Neural cell (in vitro differentiated cells): ENCODE results near the gene PTPRC.

Experiments used
- CTCF ChIP-seq: fragments of 450-650 bp; IDR thresholded peaks from 2 replicates; pipeline ENCODE4 v1.5.1; 2014; ENCODE audit warnings: antibody characterized with exemption, mild to moderate bottlenecking, moderate library complexity; ENCODE audit not compliant: poor library complexity, severe bottlenecking
- MXI1 ChIP-seq: fragments of 450-650 bp; conservative IDR thresholded peaks from 2 replicates; pipeline ENCODE4 v1.6.1; 2014; ENCODE audit warnings: antibody characterized with exemption, mild to moderate bottlenecking; ENCODE audit not compliant: poor library complexity, severe bottlenecking
- RAD21 ChIP-seq: fragments of 450-650 bp; conservative IDR thresholded peaks from 2 replicates; pipeline ENCODE4 v1.6.1; 2014; ENCODE audit warnings: antibody characterized with exemption, mild to moderate bottlenecking, moderate library complexity

GRCh38 chr1:198667186-198667585, 28.3 kb downstream of the PTPRC start:
- no peak for TF ChIP-seq CTCF
- TF ChIP-seq MXI1, result no peak
- TF ChIP-seq RAD21, result no peak
